IgD-negative memory B cell (primary cell): Measurements from ENCODE around the gene BSND. TPM values are rescaled to one million over a fixed set of nuclear protein-coding genes. Genes with fewer than 3 reads are reported as not detected.

Source experiments
- H3K27ac Mint-ChIP-seq, 3 donors: one replicate each; pipeline ENCODE4 v1.8.0; 2020 to 2022; ENCODE audit warnings: mild to moderate bottlenecking in 3 of 3, mixed read lengths in 3 of 3, moderate library complexity in 1 of 3
- H3K27me3 Mint-ChIP-seq: one replicate; pipeline ENCODE4 v1.8.0; 2021; ENCODE audit warnings: mixed read lengths
- H3K36me3 Mint-ChIP-seq: one replicate; pipeline ENCODE4 v1.8.0; 2020; ENCODE audit warnings: mild to moderate bottlenecking, mixed read lengths
- H3K4me1 Mint-ChIP-seq, 3 donors: one replicate each; pipeline ENCODE4 v1.8.0; 2020 to 2022; ENCODE audit warnings: mixed read lengths in 3 of 3, mild to moderate bottlenecking in 1 of 3
- H3K4me3 Mint-ChIP-seq, 4 donors: one replicate each; pipeline ENCODE4 v1.8.0; 2020 to 2022; ENCODE audit warnings: mild to moderate bottlenecking in 4 of 4, mixed read lengths in 4 of 4, moderate library complexity in 3 of 4
- H3K9me3 Mint-ChIP-seq, 3 donors: one replicate each; pipeline ENCODE4 v1.8.0; 2020 to 2021; ENCODE audit warnings: mixed read lengths in 3 of 3, mild to moderate bottlenecking in 1 of 3
- polyA plus RNA-seq: library from polyadenylated mRNA; unstranded; fragments of 300-500 nt; fragmentation: Illumina TruSeq; gene quantifications from one replicate; pipeline ENCODE4 v1.2.3, GENCODE V29; 2021

BSND gene
- polyA plus RNA-seq, 1 donor from 2014 or later: not detected

DNA sequence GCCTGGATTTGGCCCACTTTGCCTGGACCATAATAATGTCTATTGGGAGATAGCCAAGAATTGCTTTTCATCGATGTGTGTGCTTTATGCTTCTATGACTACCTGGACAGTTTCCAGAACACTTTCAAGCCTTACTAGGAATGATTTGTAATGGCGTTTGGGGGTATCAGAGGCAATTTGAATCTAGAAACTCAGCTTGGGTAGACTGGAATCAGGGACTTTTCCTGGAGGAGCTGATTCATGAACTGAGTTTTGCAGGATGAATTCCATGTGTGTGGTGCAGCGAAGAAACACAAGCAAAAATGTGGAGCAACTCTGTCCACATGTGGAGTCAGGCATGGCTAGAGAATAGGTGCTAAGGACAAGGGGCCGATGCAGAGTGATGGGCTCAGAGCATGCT lies 30.2 kb upstream of the BSND start:
- H3K9me3 Mint-ChIP-seq: peaks cover 0 to 2% (median 0%) of the 10 kb centered on the region in 3 donors
- no peak overlapping the region for H3K4me3 Mint-ChIP-seq
- peaks cover 4% of the 10 kb centered on the region for H3K27me3 Mint-ChIP-seq
- peaks cover 4 to 12% (median 6%) of the 10 kb centered on the region in 3 donors for H3K4me1 Mint-ChIP-seq
- no peak overlapping the region for H3K27ac Mint-ChIP-seq
- H3K36me3 Mint-ChIP-seq: peaks cover 2% of the 10 kb centered on the region

DNA sequence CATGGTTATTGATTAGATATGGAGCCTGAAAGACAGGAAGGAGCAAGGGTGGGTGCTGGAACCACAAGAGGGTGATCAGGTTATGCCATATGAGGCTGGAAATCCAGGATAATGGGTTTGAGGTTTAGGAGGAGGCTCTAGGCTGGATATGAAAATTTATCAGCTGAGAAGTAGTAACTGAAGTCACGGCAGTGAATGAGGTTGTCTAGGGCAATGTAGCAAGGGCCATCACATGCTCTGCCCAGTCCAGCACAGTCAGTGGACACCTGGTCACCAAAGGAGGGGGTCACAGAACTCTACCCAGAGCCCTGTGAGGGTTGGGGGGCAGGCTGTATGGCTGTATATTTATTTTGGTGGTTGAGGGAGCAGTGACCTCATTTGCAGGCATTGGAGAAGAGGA lies 28.9 kb upstream of the BSND start:
- Mint-ChIP-seq H3K4me3 (no peak overlapping the region), H3K27ac (no peak overlapping the region), H3K4me1 (peaks cover 4 to 12% (median 6%) of the 10 kb centered on the region in 3 donors), H3K9me3 (peaks cover 0 to 2% (median 2%) of the 10 kb centered on the region in 3 donors), H3K27me3 (peaks cover 11% of the 10 kb centered on the region), H3K36me3 (peaks cover 2% of the 10 kb centered on the region)

DNA sequence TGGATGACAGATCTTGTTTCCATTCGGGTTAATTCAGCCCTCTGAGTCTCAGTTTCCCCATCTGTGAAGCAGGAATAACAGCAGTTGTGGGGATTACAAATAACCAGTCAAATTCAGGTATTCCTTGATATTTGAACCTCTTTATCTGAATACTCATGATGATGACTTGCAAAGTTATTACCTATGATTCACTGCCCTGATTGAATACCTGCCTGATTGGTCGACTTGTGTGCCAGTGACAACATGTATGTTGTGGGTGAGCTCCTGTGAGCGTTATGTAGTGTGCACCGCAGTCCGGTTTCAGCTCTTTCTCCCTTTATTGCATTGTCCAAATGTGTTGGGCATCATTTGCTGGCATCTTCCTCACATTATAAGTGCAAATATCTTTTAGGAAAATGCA lies 27.8 kb upstream of the BSND start:
- Mint-ChIP-seq H3K4me1 (peaks cover 3 to 9% (median 4%) of the 10 kb centered on the region in 3 donors), H3K4me3 (no peak overlapping the region), H3K27me3 (peaks cover 13% of the 10 kb centered on the region), H3K9me3 (peaks cover 0 to 2% (median 2%) of the 10 kb centered on the region in 3 donors), H3K36me3 (peaks cover 2% of the 10 kb centered on the region), H3K27ac (no peak overlapping the region)

DNA sequence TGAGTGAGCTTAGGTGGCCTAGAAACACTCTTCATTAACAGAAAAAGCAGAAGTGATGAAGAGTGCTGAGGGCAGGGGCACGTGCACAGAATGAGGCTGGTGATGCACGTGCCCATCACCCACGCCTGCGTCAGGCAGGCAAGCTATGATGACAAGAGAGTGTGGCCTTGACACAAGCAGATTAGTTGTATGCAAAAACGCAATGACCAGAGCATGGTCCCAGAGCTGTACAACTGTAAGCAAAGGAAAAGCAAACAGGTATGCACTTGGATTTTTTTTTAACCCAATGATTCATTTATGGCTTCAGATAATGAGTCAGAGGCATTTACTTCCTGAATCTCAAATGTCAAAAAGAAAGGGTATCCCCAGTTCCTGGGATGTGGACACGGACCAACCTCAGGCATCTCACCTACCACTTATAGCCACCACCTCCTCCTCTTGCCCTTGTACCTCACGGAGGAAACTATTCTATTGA lies 27.4 kb upstream of the BSND start:
- H3K27ac Mint-ChIP-seq: no peak overlapping the region
- H3K9me3 Mint-ChIP-seq: peaks cover 0 to 2% (median 2%) of the 10 kb centered on the region in 3 donors
- peaks cover 0 to 4% (median 0%) of the 10 kb centered on the region in 3 donors for H3K4me1 Mint-ChIP-seq
- peaks cover 13% of the 10 kb centered on the region for H3K27me3 Mint-ChIP-seq
- no peak overlapping the region for H3K4me3 Mint-ChIP-seq
- peaks cover 2% of the 10 kb centered on the region for H3K36me3 Mint-ChIP-seq

DNA sequence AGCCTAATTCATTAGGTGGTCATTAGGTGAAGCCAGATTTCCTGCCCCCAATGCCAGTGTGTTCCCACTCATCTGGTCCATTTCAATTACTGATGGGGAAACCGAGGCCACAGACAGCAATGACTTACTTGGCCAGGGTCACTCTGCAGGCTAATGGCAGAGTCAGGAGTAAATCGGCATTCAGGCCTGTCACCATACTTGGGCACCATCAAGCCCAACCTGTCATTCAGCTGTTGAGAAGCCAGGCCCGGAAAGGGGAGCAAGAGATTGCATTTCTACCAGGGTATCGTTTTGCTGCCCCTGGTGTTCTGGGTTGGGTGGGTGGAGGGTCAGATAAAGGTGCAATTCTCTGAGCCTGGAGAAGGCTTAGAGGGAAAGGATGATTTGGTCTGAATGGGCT lies 26.3 kb upstream of the BSND start:
- H3K4me3 Mint-ChIP-seq: no peak overlapping the region
- H3K36me3 Mint-ChIP-seq: peaks cover 2% of the 10 kb centered on the region
- H3K4me1 Mint-ChIP-seq: no peaks in the 10 kb centered on the region
- H3K9me3 Mint-ChIP-seq: peaks cover 0 to 4% (median 2%) of the 10 kb centered on the region in 3 donors
- no peak overlapping the region for H3K27ac Mint-ChIP-seq
- peaks cover 13% of the 10 kb centered on the region for H3K27me3 Mint-ChIP-seq

DNA sequence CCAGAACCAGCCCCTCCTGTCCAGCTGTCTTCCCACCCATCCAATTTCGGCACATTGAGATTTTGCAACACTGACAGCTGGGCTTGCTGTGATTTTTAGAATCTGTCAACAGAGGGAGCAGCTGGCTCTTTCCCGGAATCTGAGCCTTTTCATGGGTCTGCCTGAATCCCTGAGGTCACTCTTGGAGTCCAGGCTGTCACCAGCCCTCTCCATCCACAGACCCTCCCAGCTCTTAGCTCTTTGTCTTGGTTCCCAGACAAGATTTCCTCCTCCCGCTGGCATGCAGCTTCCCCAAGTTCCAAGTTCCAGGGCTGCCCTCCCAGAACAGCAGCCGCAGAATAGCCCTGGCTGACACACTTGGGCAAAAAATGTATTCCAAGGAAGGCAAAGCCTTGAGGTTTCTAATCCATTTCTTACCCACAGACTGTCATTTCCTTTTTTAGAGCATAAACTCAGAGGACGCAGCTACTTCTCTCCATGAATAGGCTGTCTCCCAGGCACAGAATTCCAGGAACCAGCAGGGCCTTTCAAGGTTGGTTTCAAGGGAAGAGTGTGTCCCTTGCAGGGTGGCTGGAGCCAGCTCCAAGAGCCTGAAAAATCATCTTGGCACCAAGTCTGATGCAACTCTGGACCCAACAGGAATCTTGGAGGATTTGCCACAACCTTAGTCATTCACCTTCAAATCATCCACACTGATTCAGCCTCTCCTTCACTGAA lies 25.4 kb upstream of the BSND start:
- peaks cover 0 to 4% (median 2%) of the 10 kb centered on the region in 3 donors for H3K9me3 Mint-ChIP-seq
- peaks cover 2% of the 10 kb centered on the region for H3K36me3 Mint-ChIP-seq
- no peaks in the 10 kb centered on the region for H3K4me1 Mint-ChIP-seq
- H3K27me3 Mint-ChIP-seq: peaks cover 13% of the 10 kb centered on the region
- no peak overlapping the region for H3K27ac Mint-ChIP-seq
- peak overlapping the region in 1 of 4 donors; percentile 23 for H3K4me3 Mint-ChIP-seq

DNA sequence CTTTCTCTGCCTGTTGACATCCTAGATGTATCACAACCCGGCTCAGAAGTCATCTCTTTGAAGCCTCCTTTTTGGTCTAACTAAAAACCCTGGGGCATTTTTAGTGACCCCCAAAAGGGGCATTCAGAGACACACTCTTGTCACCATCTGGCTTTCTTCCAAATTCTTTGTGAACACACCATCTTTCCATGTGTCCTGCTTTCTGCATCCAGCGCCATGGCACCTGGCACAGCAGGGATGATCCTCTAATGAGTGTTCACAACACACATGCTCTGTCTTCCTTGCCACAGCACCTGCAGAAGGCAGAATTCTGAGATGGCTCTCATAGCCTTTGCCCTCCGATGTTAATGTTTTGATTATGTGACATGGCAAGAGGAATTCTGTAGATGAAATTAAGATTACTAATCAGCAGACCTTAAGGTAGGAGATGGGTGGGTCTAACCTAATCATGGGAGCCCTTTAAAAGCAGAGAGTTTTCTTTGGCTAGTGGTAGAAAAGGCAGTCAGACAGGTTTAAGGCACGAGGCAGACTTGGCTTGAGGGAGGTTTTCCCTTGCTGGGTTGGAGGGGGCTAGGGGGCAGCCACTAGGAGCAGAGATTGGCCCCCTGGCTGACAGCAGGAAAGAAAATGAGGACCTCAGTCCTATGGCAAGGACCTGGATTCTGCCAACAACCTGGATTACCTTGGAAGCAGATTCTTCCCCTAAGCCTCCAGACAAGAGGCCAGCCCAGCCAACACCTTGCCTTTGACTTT lies 23.2 kb upstream of the BSND start:
- H3K4me3 Mint-ChIP-seq: peak overlapping the region in 1 of 4 donors; percentile 31
- H3K9me3 Mint-ChIP-seq: peaks cover 0 to 2% (median 2%) of the 10 kb centered on the region in 3 donors
- no peak overlapping the region for H3K27ac Mint-ChIP-seq
- no peaks in the 10 kb centered on the region for H3K4me1 Mint-ChIP-seq
- H3K27me3 Mint-ChIP-seq: peaks cover 20% of the 10 kb centered on the region
- peaks cover 2% of the 10 kb centered on the region for H3K36me3 Mint-ChIP-seq

DNA sequence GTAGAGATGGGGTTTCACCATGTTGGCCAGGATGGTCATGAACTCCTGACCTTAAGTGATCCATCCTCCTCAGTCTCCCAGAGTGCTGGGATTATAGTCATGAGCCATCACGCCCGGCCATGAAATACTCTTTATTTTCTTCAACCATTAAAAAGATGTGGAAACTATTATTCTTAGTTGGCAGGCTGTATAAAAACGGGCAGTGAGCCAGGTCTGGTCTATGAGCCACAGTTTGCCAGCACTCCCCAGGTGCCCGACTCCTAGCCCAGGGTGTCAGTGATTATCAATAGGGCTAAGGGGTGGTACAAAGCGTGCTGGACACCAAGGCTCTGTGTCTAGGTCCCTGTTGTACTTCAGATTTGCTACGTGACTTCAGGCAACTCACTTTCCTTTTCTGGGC lies 22.0 kb upstream of the BSND start:
- Mint-ChIP-seq H3K4me3 (no peak overlapping the region), H3K9me3 (peaks cover 0 to 2% (median 2%) of the 10 kb centered on the region in 3 donors), H3K27me3 (peaks cover 29% of the 10 kb centered on the region), H3K4me1 (peaks cover 0 to 3% (median 0%) of the 10 kb centered on the region in 3 donors), H3K36me3 (no peaks in the 10 kb centered on the region), H3K27ac (no peak overlapping the region)

DNA sequence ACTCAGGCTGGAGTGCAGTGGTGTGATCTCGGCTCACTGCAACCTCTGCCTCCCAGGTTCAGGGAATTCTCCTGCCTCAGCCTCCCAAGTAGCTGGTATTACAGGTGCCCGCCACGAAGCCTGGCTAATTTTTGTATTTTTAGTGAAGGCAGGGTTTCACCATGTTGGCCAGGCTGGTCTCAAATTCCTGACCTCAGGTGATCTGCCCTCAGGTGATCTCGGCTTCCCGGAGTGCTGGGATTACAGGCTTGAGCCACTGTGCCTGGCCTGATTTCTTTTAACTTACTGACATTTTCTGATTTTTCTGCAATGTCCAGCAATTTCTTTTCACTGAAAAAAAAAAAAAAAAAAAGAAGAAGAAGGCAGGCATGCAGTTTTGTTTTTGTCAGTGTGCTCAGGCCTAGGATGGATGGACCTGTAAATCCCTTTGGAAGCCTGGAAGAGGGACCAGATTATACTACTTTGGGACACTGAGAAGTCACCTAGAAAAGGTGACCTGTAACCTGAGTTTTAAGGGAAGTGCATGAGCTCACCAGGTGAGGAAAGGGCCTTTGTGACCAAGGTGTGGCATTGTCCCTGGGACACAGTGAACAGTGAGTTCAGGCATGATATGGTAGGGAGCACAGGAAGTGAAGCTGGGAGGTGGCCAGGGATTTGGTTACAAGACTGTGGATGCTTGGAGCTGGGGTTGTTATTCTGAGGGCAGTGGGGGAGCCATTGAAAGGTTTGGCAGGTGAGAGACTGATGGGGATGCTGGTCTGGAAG lies 21.0 kb upstream of the BSND start:
- no peak overlapping the region for H3K27ac Mint-ChIP-seq
- H3K9me3 Mint-ChIP-seq: peaks cover 0 to 2% (median 2%) of the 10 kb centered on the region in 3 donors
- peaks cover 34% of the 10 kb centered on the region for H3K27me3 Mint-ChIP-seq
- no peak overlapping the region for H3K4me3 Mint-ChIP-seq
- no peaks in the 10 kb centered on the region for H3K36me3 Mint-ChIP-seq
- peaks cover 0 to 3% (median 0%) of the 10 kb centered on the region in 3 donors for H3K4me1 Mint-ChIP-seq

DNA sequence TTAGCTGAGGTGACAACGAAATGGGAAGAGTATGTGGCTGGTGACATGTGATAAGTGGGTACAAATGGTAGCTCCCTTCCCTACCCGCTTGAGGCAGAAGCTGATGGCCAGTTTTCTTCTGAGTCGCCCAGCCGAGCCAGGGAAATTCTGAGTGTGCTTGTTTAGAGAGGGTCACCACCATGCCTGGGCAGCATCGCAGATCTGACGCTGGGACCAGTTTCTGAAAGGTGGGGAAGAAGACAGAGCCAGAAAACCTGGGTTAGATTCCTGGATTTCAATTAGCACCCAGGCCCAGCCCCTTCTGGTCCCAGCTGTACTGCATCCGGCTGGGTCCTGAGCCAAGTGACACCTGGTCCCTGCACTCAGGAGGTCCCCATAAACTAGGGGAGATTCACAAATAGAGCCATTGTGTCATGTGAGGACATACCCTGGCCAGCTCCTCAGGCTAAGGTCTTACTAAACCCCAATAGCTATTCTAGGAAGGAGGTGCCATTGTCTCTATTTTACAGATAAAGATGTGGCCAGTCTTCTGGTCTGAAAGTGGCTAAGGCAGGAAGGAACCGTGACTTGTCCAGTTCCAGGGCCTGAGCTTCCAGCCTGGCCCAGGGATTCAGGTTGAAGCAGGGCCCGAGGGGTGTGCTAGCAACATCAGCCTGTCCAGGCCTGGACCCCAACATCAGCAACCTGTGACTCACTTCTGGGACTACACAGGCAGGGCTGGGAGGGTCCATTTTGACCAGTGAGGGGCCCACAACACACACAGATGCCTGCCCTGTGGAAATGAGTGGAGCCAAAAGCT lies 20.0 kb upstream of the BSND start:
- H3K9me3 Mint-ChIP-seq: peaks cover 0 to 2% (median 2%) of the 10 kb centered on the region in 3 donors
- H3K4me3 Mint-ChIP-seq: no peak overlapping the region
- peaks cover 0 to 3% (median 0%) of the 10 kb centered on the region in 3 donors for H3K4me1 Mint-ChIP-seq
- no peak overlapping the region for H3K27ac Mint-ChIP-seq
- H3K27me3 Mint-ChIP-seq: peaks cover 31% of the 10 kb centered on the region
- H3K36me3 Mint-ChIP-seq: no peaks in the 10 kb centered on the region

DNA sequence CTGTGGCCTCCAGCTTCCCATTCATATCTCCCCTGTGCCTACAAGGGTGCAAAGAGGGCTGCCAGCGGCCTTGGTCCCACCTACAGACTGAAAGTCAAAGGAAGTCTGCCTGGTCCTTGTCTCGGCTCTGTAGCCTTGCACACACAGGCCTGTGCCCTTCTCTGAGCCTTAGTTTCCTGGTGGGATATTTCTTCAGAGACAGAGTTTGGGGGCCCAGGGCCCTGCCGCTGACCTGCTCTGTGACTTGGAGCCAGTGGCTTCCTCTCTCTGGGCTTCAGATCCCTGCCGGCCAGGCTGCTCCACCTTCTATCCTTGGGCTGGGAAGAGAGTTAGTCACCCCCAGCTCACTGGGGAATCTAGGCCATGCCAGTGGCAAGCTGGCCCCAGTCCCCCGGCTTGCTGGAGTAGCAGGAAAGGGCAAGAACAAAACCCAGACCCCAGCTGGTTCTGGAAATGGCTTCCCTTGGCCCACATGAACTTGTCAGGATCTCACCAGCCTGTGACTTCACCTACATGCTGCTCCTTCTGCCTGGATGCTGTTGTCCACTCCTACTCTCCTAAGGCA lies 19.3 kb upstream of the BSND start:
- Mint-ChIP-seq H3K9me3 (peaks cover 0 to 2% (median under 1%) of the 10 kb centered on the region in 3 donors), H3K4me3 (no peak overlapping the region), H3K4me1 (peaks cover 0 to 3% (median 0%) of the 10 kb centered on the region in 3 donors), H3K27me3 (peaks cover 28% of the 10 kb centered on the region), H3K36me3 (no peaks in the 10 kb centered on the region), H3K27ac (no peak overlapping the region)

DNA sequence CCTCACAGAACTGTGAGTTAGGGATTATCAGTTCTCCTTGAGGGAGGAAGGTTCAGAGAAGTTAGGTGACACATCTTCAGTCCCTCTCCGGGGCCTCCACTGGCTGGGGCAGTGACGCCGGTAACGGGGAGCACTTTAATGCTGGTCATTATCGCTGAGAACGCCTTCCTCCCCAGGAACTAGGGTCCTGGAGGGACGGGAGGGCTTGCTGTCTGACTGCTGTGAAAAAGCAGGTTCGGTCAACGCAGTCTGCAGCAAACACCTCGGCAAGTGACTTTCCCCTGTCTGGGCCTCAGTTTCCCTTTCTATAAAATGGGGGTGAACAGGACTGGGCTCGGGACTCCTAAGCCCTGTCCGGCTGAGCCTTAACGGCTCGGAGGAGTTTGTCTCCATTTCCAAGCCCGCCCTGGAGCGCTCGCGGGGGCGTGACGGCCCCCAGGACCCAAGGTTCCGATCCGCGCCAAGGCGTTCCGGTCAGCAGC lies 18.6 kb upstream of the BSND start:
- no peak overlapping the region for H3K4me3 Mint-ChIP-seq
- H3K9me3 Mint-ChIP-seq: peaks cover 0 to 2% (median 0%) of the 10 kb centered on the region in 3 donors
- peaks cover 0 to 3% (median 0%) of the 10 kb centered on the region in 3 donors for H3K4me1 Mint-ChIP-seq
- H3K36me3 Mint-ChIP-seq: no peaks in the 10 kb centered on the region
- H3K27ac Mint-ChIP-seq: no peak overlapping the region
- H3K27me3 Mint-ChIP-seq: peaks cover 27% of the 10 kb centered on the region

DNA sequence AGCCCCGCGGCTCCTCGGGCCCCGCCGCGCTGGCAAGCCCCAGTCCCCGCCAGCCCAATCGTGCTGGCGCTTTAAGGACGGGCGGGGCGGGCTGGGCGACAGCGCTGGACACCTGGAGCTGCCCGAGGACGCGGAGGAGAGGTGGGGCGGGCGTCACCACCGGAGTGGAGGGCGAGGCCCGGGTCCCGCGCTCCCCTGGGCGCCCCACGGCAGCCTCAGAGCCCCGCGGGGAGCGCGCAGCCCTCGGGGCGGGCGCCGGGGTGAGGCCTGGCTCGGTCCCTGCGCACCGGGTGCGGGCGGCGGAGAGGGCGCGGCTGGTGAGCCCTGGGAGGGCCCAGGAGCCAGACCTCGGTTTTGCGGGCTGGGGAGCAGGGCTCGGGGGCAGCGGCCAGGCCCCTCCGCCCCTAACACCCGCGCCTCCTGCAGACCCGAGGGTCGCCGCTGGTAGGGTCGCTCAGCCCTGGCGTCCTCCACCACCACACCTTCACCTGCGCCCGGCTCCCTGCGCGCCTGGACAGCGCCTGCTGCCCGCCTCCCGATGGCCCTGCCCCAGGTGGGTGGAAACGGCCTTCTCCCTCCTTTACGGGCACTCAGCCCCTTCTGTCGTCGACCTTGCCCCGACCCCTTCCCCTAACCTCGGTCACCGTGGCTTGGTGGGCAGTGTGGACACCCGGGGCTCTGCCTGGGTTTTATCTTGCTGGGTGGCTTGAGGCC lies 18.0 kb upstream of the BSND start, which contains the start of gene TMEM61:
TSS of gene TMEM61 (plus strand) at position 101 of the 714 bp plus-strand sequence. CDS start at position 539, 438 bp downstream.
- Mint-ChIP-seq H3K4me3 (peak within 1 kb of the TSS in 1 of 4 donors; percentile 26), H3K27me3 (peaks cover 25% of the 10 kb centered on the region), H3K9me3 (peaks cover 0 to 2% (median 0%) of the 10 kb centered on the region in 3 donors), H3K4me1 (peaks cover 0 to 3% (median 0%) of the 10 kb centered on the region in 3 donors), H3K27ac (peak within 1 kb of the TSS in 1 of 3 donors; percentile 35), H3K36me3 (no peaks in the 10 kb centered on the region)
